Measurements from ENCODE around the gene TMEM165.
"Not testable (repeated sequence)": the region's sequence is repeated elsewhere in the genome, so short reads cannot be mapped to it uniquely, and the experiment has no call there.

Gene TMEM165, protein sequence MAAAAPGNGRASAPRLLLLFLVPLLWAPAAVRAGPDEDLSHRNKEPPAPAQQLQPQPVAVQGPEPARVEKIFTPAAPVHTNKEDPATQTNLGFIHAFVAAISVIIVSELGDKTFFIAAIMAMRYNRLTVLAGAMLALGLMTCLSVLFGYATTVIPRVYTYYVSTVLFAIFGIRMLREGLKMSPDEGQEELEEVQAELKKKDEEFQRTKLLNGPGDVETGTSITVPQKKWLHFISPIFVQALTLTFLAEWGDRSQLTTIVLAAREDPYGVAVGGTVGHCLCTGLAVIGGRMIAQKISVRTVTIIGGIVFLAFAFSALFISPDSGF

DNA sequence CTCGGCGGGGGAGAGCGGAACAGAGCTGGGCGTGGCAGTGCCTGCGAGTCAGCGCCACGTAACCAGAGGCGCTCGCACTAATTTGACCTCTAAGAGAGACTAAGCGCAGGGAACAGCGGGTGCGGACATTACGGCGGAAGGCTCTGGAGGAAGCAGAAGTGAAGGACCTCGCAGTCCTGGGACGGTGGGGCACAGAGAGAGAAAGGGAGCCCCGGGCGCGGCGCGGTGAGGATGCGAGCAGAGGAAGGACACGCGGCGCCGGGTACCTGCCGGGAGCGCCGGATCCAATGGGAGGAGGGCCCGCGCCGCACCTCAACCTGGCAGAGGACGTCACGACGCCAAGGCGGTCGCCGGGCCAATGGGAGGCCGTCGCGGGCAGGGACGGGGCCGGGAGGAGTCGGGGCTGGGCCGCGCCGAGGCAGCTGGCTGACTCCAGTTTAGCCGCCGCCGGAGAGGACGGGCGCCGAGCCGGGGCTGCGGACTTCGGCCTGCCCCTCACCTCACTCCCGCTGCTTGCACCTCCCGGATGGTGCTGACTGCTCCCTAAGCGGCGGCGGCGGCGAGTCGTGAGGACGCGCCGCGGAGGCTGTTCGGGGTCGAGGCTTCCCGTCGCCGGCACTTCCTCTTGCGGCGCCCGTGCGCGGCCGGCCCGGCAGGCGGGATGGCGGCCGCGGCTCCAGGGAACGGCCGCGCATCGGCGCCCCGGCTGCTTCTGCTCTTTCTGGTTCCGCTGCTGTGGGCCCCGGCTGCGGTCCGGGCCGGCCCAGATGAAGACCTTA is at the start of gene TMEM165:
TSS of gene TMEM165 (plus strand) at position 429 of the 779 bp plus-strand sequence. CDS start at position 662, 233 bp downstream.
- DNase-seq (ENCODE audit: low read depth) = peak; percentile 85
- peak within 1 kb of the TSS; percentile 78 for H3K4me3 ChIP-seq (replicated peaks; ENCODE audit: low read depth, low read length)
- TF ChIP-seq, protein P1, sequence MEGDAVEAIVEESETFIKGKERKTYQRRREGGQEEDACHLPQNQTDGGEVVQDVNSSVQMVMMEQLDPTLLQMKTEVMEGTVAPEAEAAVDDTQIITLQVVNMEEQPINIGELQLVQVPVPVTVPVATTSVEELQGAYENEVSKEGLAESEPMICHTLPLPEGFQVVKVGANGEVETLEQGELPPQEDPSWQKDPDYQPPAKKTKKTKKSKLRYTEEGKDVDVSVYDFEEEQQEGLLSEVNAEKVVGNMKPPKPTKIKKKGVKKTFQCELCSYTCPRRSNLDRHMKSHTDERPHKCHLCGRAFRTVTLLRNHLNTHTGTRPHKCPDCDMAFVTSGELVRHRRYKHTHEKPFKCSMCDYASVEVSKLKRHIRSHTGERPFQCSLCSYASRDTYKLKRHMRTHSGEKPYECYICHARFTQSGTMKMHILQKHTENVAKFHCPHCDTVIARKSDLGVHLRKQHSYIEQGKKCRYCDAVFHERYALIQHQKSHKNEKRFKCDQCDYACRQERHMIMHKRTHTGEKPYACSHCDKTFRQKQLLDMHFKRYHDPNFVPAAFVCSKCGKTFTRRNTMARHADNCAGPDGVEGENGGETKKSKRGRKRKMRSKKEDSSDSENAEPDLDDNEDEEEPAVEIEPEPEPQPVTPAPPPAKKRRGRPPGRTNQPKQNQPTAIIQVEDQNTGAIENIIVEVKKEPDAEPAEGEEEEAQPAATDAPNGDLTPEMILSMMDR (IDR thresholded peaks at IDR 0.05; ENCODE audit: low read length, missing control alignments) = no peak

DNA sequence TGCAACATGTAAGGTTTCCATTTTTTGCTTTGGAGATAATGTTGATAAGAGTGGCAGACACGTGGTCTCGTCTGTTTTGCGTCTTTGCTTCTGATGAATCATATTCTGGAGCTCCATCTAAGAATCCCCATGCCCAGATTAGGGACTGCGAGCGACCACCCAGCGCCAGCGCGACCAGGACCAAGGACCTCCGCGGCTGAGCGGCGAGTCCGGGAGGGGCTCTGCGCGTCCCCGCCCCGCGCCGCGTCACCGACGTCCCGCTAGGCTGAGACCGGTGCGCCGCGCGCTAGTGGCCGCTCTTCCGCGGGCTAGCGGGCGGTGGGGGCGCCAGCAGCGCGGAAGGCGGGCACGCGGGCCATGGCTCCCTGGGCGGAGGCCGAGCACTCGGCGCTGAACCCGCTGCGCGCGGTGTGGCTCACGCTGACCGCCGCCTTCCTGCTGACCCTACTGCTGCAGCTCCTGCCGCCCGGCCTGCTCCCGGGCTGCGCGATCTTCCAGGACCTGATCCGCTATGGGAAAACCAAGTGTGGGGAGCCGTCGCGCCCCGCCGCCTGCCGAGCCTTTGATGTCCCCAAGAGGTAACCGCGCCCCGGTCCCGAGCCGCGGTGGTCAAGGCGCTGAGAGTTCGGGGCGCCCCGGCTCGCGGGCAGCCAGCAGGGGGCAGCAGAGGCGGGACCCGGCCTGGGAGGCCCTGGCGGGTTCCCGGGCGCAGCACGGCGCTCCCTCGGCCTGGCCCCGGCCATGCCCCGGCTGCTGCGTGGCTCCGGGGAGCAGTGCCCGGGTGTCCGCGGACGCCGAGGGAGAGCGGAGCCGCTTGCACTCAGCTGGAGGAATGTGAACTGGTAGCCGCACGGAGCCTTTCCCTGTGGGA is 49.5 kb upstream of the TMEM165 start, which contains the start of gene SRD5A3:
TSS of gene SRD5A3 (plus strand) at position 263 of the 871 bp plus-strand sequence. CDS start at position 358, 95 bp downstream.
- TF ChIP-seq, protein P1 (IDR thresholded peaks at IDR 0.05; ENCODE audit: low read length, missing control alignments) = peak; percentile 37
- peak; percentile 78 for DNase-seq (ENCODE audit: low read depth)
- H3K4me3 ChIP-seq (replicated peaks; ENCODE audit: low read depth, low read length) = peak within 1 kb of the TSS; percentile 69

DNA sequence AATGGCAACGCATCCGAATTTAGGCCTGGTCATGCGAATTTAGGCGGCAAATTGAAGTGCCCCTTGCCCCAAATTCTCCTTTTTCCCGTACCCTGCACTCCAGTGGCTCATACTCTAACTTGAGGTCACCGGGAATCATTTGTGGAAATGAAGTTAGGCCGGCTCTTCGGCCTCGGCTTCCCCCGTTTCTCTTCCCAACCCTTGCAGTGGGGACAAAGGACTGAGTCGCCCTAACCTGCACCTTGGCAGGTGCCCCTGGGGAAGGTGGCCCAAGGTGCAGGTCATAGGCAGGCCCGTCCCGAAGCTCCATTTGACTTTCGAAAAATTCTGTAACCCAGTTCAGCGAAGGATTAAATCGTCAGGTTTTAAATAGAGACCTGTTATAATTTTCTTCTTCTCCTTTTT is 48.9 kb upstream of the TMEM165 start:
- TF ChIP-seq, protein P1 (IDR thresholded peaks at IDR 0.05; ENCODE audit: low read length, missing control alignments) = no peak
- no peak for DNase-seq (ENCODE audit: low read depth)
- peak overlapping the region; percentile 69 for H3K4me3 ChIP-seq (replicated peaks; ENCODE audit: low read depth, low read length)

DNA sequence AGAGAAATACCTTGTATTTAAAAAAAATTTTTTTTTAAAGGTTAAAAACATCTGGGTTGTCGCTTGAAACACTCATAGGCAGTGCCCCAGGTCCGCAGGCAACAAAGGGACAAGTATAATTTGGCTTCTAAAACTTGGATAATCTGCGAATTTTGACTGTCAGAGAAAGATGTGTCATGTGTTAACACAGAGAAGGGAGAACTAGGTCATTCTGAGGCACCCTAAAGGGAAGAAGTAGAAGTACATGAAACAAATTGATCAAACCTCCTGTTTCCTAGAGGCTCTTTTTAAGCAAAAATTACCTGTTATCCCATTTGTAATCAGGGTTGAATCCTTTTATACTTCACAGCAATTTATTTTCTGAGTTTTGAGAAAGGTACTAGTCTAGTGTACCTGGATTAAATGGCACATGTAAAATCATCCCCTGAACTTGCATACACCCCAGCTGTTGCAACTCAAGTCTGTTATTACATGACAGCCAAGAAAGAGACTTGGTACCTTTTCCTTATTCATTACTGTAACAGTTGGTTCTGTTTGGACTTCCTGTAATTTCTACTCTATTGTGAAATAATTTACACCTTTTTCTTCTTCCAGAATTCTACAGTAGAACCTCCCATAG is 48.0 kb upstream of the TMEM165 start:
- DNase-seq (ENCODE audit: low read depth) = no peak
- TF ChIP-seq, protein P1 (IDR thresholded peaks at IDR 0.05; ENCODE audit: low read length, missing control alignments) = no peak
- no peak overlapping the region for H3K4me3 ChIP-seq (replicated peaks; ENCODE audit: low read depth, low read length)

DNA sequence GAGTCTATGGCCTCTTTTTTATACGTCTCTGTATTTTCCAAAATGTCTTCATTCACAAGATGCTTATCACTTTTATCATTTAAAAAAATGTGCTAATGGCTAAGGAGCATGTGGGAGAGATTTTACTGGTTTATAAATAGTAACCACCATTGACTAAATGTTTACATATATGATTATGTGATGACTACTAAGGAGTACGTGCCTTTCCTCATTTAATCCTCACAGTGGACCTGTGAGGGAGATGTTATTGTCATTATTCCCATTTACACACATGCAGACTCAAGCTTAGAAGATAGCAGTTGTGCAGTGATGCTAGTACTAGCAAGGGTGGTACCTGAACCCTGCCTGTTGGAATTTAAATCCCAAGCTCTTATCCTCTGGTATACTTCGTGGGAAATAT is 47.3 kb upstream of the TMEM165 start:
- no peak overlapping the region for H3K4me3 ChIP-seq (replicated peaks; ENCODE audit: low read depth, low read length)
- TF ChIP-seq, protein P1 (IDR thresholded peaks at IDR 0.05; ENCODE audit: low read length, missing control alignments) = no peak
- no peak for DNase-seq (ENCODE audit: low read depth)

DNA sequence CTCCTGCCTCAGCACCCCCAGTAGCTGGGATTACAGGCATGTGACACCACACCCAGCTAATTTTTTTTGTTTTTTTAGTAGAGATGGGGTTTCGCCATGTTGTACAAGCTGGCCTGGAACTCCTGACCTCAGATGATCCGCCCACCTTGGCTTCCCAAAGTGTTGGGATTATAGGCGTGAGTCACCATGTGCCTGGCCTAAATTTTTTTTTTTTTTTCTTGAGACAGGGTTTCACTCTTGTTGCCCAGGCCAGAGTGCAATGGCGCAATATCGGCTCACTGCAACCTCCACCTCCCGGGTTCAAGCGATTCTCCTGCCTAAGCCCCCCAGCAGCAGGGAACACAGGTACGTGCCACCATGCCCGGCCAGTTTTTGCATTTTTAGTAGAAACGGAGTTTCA is 44.9 kb upstream of the TMEM165 start:
- not testable (repeated sequence) for H3K4me3 ChIP-seq (replicated peaks; ENCODE audit: low read depth, low read length); DNase-seq (ENCODE audit: low read depth)

Data from fibroblast of pulmonary artery (primary cell).